Kidney epithelial cell (primary cell): ENCODE results near the gene PGBD5. TPM values are rescaled to one million over a fixed set of nuclear protein-coding genes. Genes with fewer than 3 reads are reported as not detected.

Source experiments
- DNase-seq: peaks from one replicate; pipeline ENCODE4 v3.0.0-alpha.2; 2010; ENCODE audit warnings: low read depth
- H3K27me3 ChIP-seq: 2 replicates; pipeline ENCODE4 v1.6.0; 2011; ENCODE audit warnings: low read length; ENCODE audit not compliant: control insufficient read depth, insufficient read depth
- H3K36me3 ChIP-seq: 2 replicates; pipeline ENCODE4 v1.5.1; 2011; ENCODE audit warnings: low read length; ENCODE audit not compliant: control insufficient read depth, insufficient read depth
- H3K4me3 ChIP-seq: 2 replicates; pipeline ENCODE4 v1.5.1; 2011; ENCODE audit warnings: low read depth, mild to moderate bottlenecking, control low read depth, low read length
- CTCF ChIP-seq: IDR thresholded peaks from 2 replicates; pipeline ENCODE4 v1.5.1; 2011; ENCODE audit warnings: mild to moderate bottlenecking, moderate library complexity, low read length, control low read depth, inconsistent platforms; ENCODE audit not compliant: insufficient read depth, poor library complexity, severe bottlenecking
- total RNA-seq: library from RNA; depleted of rRNA; stranded (reverse); fragments of >200 nt; gene quantifications from 2 replicates; pipeline ENCODE4 v1.2.3, GENCODE V29; 2015

Gene PGBD5
- total RNA-seq, 1 donor from 2014 or later, result 54.0 TPM

DNA sequence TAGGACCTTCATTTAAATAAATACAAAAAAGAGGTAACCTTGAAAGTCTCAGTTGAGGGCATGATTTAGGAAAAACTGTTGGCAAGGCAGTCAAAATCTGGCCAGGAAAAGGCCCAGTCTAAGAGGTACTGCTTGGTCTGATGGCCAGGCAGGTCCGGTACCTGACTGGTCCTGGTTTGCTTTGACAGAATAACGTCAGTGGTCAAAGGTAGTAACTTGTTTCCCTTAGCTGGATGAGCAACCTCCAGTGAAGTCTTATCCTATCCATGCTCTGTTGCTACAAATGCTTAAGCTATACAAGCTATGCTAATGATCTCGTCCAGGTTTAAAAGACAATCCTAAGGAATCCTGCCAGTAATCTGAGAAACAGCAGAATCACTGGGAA, 85.0 kb downstream of the PGBD5 start:
- no peaks in the 10 kb centered on the region for H3K27me3 ChIP-seq
- DNase-seq, result no peak
- no peaks in the 10 kb centered on the region for H3K36me3 ChIP-seq
- no peak overlapping the region for H3K4me3 ChIP-seq
- no peak for TF ChIP-seq CTCF

- Histone ChIP-seq H3K4me3 (no peak overlapping the region), H3K27me3 (no peaks in the 10 kb centered on the region), H3K36me3 (no peaks in the 10 kb centered on the region)
- DNase-seq, result no peak
- no peak for TF ChIP-seq CTCF
These were observed 85.5 kb downstream of the PGBD5 start for GRCh38 chr1:230340526-230341161.

GRCh38 chr1:230339033-230339432, 87.1 kb downstream of the PGBD5 start:
- no peak overlapping the region for H3K4me3 ChIP-seq
- no peak for TF ChIP-seq CTCF
- no peaks in the 10 kb centered on the region for H3K27me3 ChIP-seq
- no peaks in the 10 kb centered on the region for H3K36me3 ChIP-seq
- no peak for DNase-seq

DNA sequence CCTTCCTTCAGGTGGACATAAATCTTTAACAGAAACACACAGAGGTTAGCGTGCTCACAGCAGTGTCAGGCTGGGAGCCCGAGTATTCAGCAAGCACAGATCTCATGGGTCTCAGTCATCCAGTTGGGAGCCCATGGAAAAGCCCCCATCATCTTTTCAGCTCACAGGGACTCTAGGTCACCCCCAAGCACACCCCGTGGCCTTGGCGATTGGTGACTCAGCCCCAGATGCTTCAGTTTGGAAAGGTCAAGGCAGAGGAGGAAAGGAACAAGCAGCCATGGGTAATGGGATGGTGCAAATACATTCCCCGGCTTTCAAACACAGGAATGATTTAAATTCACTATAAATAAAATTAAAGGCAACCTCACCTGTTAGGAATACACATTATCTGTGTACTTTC, 88.9 kb downstream of the PGBD5 start:
- H3K27me3 ChIP-seq, result no peaks in the 10 kb centered on the region

DNA sequence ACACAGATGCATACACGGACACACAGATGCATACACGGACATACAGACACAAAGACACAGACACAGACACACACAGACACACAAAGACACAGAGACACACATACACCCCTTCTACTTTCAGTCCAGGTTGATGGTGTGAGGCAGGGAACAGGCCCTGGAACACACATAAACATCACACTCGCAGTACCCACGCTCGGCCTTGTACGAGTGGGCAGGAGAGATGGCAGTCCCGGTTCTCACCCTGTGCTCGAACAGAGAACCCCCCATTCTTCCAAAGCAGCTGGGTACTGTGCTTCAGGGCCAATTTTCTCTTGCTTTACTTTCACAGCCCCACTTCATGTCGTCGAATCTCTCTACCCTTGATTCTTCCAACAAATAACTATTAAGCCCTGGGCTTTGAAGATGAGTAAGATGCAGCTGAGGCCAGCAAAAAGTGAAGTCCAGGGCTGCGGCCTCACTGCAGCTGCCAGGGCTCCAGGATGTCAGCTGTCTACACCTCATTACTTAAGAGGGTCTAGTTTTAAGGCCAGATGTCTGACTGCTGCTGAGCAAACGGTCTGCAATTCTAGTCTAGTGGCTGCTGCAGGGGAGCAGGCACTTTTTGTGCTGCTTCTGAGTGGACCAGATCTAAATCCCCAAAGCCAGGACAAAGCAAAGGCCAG, 90.1 kb downstream of the PGBD5 start:
- no peak overlapping the region for H3K4me3 ChIP-seq
- TF ChIP-seq CTCF, result no peak
- no peaks in the 10 kb centered on the region for H3K36me3 ChIP-seq
- no peak for DNase-seq
- no peaks in the 10 kb centered on the region for H3K27me3 ChIP-seq

More for the DNA sequence above, 88.9 kb downstream of the PGBD5 start:
- no peak for DNase-seq
- TF ChIP-seq CTCF, result no peak
- no peaks in the 10 kb centered on the region for H3K36me3 ChIP-seq
- H3K4me3 ChIP-seq, result no peak overlapping the region

DNA sequence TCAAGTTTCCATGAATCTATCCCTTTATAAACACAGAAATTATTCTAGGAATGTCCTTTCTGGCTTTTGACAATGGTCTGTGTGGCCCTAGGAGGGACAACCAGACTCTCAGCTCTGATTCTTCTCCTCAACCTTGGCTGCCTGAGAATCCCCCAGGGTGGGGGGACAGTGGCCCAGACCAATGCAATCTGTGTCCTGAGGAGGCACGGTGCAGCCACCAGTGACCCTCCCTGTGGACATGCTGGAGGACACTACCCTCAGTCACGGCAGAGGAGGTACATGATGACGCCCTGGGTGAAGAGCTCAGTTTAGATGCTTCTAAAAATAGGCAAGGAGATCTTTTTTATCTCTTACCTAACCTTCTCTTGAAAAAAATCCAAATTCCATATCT, 91.7 kb downstream of the PGBD5 start:
- TF ChIP-seq CTCF, result no peak
- no peak for DNase-seq
- no peaks in the 10 kb centered on the region for H3K27me3 ChIP-seq
- H3K36me3 ChIP-seq, result no peaks in the 10 kb centered on the region
- H3K4me3 ChIP-seq, result no peak overlapping the region
